RWPE2 (cell line): Measurements from ENCODE around the gene LMNTD1.

Experiments
- ATAC-seq: fragments of 200-7000 bp; cut with Tn5 transposase; 3 replicates; pipeline ENCODE4 v1.9.1; 2021; ENCODE audit warnings: low read depth
- DNase-seq: peaks from one replicate; pipeline ENCODE4 v3.0.0-alpha.2; 2020; ENCODE audit warnings: low spot score
- H3K27ac ChIP-seq: fragments of 450-650 bp; 2 replicates; pipeline ENCODE4 v1.5.1; 2017; ENCODE audit warnings: mild to moderate bottlenecking; ENCODE audit not compliant: poor library complexity, severe bottlenecking
- H3K27me3 ChIP-seq: fragments of 250-450 bp; sonication (Bioruptor Pico); 2 replicates; pipeline ENCODE4 v1.5.1; 2021; ENCODE audit warnings: mild to moderate bottlenecking, moderate library complexity; ENCODE audit not compliant: insufficient read depth, poor library complexity, severe bottlenecking
- H3K36me3 ChIP-seq: fragments of 250-450 bp; sonication (Bioruptor Pico); 2 replicates; pipeline ENCODE4 v1.5.1; 2020; ENCODE audit warnings: low read depth, mild to moderate bottlenecking, moderate library complexity
- H3K4me1 ChIP-seq: fragments of 250-450 bp; sonication (Bioruptor Pico); 2 replicates; pipeline ENCODE4 v1.5.1; 2021; ENCODE audit warnings: mild to moderate bottlenecking, moderate library complexity; ENCODE audit not compliant: insufficient read depth, poor library complexity, severe bottlenecking
- H3K4me3 ChIP-seq: fragments of 250-450 bp; sonication (Bioruptor Pico); 2 replicates; pipeline ENCODE4 v1.5.1; 2021; ENCODE audit warnings: mild to moderate bottlenecking, moderate library complexity; ENCODE audit not compliant: severe bottlenecking
- H3K9me3 ChIP-seq: fragments of 250-450 bp; sonication (Bioruptor Pico); 2 replicates; pipeline ENCODE4 v1.5.1; 2021; ENCODE audit warnings: mild to moderate bottlenecking, moderate library complexity; ENCODE audit not compliant: severe bottlenecking
- TF ChIP-seq, protein P1 (sequence below): fragments of 450-650 bp; IDR thresholded peaks from one replicate; pipeline ENCODE4 v1.5.1; 2017; ENCODE audit warnings: mild to moderate bottlenecking, moderate library complexity; ENCODE audit not compliant: poor library complexity, severe bottlenecking

Gene LMNTD1

DNA sequence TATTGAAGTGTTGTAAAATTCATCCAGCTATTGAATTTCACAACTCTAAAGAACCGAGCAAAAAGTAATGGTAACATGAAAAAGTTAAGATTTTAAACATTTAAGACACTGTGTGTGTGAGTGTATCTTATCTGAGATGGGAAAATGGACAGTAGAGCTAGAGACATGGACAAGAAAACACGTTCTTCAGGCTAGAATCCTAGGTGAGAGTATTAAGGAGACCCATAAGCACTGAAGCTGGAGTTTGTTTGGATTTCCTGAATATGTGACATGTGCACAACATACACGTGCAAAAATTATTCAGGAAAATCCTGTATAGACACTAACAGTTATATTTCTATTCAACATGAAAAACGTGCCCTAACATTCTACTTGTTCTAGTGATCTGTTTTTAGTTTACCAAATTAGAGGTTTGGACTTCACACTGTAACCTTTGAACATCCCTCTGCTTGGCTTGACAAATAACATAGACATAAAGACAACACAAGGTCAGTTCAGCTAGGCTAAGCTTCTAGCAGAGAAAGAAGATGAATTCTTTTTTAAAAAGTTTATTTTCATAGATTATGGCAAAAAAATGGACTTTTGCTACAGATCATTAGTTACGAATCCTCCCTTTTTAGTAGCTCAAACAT, 31.3 kb downstream of the LMNTD1 start:
- H3K36me3 ChIP-seq = no peaks in the 10 kb centered on the region
- H3K4me1 ChIP-seq = no peaks in the 10 kb centered on the region
- H3K9me3 ChIP-seq = no peaks in the 10 kb centered on the region
- ATAC-seq (no peak), DNase-seq (no peak)
- H3K27me3 ChIP-seq = no peaks in the 10 kb centered on the region
- TF ChIP-seq, protein P1, sequence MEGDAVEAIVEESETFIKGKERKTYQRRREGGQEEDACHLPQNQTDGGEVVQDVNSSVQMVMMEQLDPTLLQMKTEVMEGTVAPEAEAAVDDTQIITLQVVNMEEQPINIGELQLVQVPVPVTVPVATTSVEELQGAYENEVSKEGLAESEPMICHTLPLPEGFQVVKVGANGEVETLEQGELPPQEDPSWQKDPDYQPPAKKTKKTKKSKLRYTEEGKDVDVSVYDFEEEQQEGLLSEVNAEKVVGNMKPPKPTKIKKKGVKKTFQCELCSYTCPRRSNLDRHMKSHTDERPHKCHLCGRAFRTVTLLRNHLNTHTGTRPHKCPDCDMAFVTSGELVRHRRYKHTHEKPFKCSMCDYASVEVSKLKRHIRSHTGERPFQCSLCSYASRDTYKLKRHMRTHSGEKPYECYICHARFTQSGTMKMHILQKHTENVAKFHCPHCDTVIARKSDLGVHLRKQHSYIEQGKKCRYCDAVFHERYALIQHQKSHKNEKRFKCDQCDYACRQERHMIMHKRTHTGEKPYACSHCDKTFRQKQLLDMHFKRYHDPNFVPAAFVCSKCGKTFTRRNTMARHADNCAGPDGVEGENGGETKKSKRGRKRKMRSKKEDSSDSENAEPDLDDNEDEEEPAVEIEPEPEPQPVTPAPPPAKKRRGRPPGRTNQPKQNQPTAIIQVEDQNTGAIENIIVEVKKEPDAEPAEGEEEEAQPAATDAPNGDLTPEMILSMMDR = no peak
- H3K4me3 ChIP-seq = no peak overlapping the region
- H3K27ac ChIP-seq = no peak overlapping the region

DNA sequence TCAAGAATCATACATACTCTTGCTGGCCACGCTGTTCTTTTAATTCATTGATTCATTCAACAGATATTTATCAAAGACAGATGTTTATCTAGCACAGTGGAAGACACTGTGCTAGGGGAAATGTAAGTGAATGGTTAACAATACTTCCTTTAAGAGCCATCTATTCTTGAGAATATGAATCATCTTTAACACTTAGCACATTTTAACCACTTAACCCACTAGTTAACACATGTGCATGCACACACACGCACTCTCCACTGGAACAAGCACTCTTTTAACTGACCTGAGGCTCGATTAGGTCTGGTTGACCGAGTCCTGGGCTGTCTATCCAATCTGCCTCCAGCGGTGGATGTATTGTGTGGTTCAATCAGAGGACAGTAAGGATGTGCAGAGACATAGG, 34.6 kb downstream of the LMNTD1 start:
- no peaks in the 10 kb centered on the region for H3K27me3 ChIP-seq
- DNase-seq (no peak), ATAC-seq (peak; percentile 51; the same call in 2 of the 3 replicates)
- no peaks in the 10 kb centered on the region for H3K36me3 ChIP-seq
- no peaks in the 10 kb centered on the region for H3K9me3 ChIP-seq
- TF ChIP-seq, protein P1 = no peak
- H3K27ac ChIP-seq = peak overlapping the region; percentile 20
- H3K4me1 ChIP-seq = no peaks in the 10 kb centered on the region
- H3K4me3 ChIP-seq = no peak overlapping the region

DNA sequence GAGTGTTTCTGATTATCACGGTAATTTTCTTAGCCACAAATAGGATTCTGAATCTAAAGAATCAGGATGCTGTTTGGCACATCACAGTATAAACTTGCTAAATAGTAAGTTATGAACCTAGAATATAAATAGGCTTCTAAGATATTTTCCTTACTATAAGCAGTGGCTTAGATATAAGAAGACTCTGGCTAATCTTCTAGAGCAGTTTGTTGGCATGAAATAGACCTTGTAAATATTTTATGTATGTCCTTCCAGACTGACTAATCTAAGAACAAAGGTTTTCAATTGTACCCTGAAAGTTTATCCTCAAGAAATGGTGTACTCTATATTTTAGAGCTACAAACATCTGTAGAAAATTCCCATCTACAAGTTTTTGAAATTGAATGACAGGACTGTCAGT, 48.3 kb downstream of the LMNTD1 start:
- H3K27ac ChIP-seq = no peak overlapping the region
- H3K9me3 ChIP-seq = no peaks in the 10 kb centered on the region
- H3K27me3 ChIP-seq = no peaks in the 10 kb centered on the region
- TF ChIP-seq, protein P1 = no peak
- DNase-seq (no peak), ATAC-seq (no peak)
- H3K4me1 ChIP-seq = no peaks in the 10 kb centered on the region
- H3K36me3 ChIP-seq = no peaks in the 10 kb centered on the region
- no peak overlapping the region for H3K4me3 ChIP-seq

DNA sequence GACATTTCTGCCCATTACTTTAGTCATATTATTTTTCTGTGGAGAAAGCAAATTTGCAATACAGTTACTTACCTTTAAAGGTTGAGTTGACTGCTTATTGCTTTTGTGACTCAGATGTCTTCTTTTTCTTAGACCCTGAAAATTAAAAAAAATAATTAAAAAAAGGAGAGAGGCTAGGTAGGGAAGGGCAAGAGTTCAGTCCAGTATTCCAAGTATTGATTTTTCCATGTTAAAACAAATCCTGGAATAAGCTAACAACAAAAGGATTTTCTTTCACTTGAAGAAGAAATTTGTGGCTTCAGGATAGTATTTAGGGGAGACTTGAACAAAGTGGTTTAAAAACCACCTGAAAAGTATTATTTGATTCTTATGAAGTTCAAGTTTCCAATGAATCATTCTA, 49.4 kb downstream of the LMNTD1 start:
- Histone ChIP-seq H3K27ac (no peak overlapping the region), H3K36me3 (no peaks in the 10 kb centered on the region), H3K27me3 (no peaks in the 10 kb centered on the region), H3K4me1 (no peaks in the 10 kb centered on the region), H3K9me3 (no peaks in the 10 kb centered on the region), H3K4me3 (no peak overlapping the region)
- DNase-seq (no peak), ATAC-seq (no peak)
- TF ChIP-seq, protein P1 = no peak

DNA sequence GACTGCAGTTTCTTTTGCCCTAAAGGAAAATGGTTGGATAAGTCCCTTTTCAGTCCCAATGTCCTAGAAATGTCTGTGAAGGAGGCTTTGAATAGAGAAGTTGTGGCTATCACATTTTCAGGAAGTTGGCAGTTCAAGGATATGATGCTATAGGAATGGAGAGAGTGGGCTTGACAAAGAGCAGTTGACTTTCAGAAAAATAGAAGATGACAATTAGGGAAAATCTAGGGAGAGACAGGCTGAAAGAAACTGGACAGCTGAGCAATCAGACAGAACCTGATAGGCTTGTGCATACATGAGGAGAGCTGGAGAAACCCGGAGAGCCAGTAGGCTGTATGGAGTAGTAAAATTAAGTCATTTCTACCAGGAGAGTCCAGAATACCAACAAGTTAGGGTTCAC, 50.5 kb downstream of the LMNTD1 start:
- ATAC-seq (no peak), DNase-seq (no peak)
- Histone ChIP-seq H3K36me3 (no peaks in the 10 kb centered on the region), H3K4me3 (no peak overlapping the region), H3K27ac (no peak overlapping the region), H3K4me1 (no peaks in the 10 kb centered on the region), H3K9me3 (no peaks in the 10 kb centered on the region), H3K27me3 (no peaks in the 10 kb centered on the region)
- TF ChIP-seq, protein P1 = no peak
